ENCODE results near the gene PLCB4. TPM values are rescaled to one million over a fixed set of nuclear protein-coding genes. Genes with fewer than 3 reads are reported as not detected.
A peak's percentile ranks its signal among the peaks of the same experiment; 100 is the strongest.

Gene PLCB4
- total and polyA plus RNA-seq, 2 donors (not counting 1 experiment from before 2014, with no cell fraction given), result 7.3 to 13.7 TPM

DNA sequence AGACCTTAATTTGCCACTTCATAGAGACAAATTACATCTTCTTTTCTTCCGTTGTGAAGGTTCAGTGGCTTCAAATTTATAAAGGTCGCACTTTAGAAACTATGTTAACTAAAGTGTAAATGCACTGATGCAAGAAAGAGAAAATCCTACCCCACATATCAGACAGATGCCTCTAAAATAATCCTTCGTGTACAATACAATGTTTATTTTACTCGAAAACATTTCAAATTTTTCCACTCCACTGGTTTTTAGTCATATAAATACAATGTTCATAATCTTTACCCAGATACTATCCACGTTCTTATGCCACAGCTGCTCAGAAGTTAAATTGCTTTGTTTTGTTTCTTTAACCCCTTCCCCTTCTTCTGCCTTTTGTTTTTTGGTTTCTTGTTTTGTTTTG is 305.2 kb downstream of the PLCB4 start:
- H3K27ac ChIP-seq (ENCODE audit: insufficient read depth, low read length), result no peak overlapping the region
- peak; percentile 56 to 65 for DNase-seq (ENCODE audit: low read depth in 2 of 2)

DNA sequence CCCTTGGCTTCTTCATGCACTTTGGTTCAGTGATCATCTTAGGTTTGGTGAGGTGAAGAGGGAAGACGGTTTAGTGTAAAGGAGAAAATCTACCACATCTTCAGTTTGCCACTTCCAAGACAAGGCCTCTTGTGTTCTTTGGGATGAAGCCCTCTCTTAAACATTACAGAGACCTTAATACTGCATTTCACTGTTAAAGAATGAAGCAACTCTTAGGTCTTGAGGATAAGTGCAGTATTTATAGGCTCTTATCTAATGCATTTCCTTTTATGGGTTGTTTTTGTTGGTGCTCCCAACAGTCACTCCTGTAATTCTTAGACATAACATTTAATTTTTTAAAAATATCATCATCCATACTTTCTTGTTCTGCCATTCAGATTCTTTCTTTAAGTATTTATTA is 305.6 kb downstream of the PLCB4 start:
- H2AFZ ChIP-seq (ENCODE audit: low read length), result no peak overlapping the region
- DNase-seq (ENCODE audit: low read depth in 2 of 2), result peak; percentile 60
- H3K4me2 ChIP-seq (ENCODE audit: extremely low read depth, insufficient read depth, low read length), result no peak overlapping the region
- no peak overlapping the region for H3K27ac ChIP-seq (ENCODE audit: insufficient read depth, low read length)
- no peaks in the 10 kb centered on the region for H3K27me3 ChIP-seq (ENCODE audit: control insufficient read depth, insufficient read depth, low read length)
- H3K36me3 ChIP-seq (ENCODE audit: control insufficient read depth, insufficient read depth, low read length), result no peaks in the 10 kb centered on the region
- no peaks in the 10 kb centered on the region for H3K4me1 ChIP-seq (ENCODE audit: control insufficient read depth, extremely low read depth, insufficient read depth, low read length)
- no peak for TF ChIP-seq EZH2 (IDR thresholded peaks at IDR 0.05; ENCODE audit: low read length, missing control alignments)
- TF ChIP-seq, protein P1, sequence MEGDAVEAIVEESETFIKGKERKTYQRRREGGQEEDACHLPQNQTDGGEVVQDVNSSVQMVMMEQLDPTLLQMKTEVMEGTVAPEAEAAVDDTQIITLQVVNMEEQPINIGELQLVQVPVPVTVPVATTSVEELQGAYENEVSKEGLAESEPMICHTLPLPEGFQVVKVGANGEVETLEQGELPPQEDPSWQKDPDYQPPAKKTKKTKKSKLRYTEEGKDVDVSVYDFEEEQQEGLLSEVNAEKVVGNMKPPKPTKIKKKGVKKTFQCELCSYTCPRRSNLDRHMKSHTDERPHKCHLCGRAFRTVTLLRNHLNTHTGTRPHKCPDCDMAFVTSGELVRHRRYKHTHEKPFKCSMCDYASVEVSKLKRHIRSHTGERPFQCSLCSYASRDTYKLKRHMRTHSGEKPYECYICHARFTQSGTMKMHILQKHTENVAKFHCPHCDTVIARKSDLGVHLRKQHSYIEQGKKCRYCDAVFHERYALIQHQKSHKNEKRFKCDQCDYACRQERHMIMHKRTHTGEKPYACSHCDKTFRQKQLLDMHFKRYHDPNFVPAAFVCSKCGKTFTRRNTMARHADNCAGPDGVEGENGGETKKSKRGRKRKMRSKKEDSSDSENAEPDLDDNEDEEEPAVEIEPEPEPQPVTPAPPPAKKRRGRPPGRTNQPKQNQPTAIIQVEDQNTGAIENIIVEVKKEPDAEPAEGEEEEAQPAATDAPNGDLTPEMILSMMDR (conservative IDR thresholded peaks at IDR 0.05 in 1 of 2, IDR thresholded peaks at IDR 0.05 in 1 of 2; ENCODE audit: low read depth in 1 of 2, low read length in 2 of 2), result no peak
- no peak overlapping the region for H3K4me3 ChIP-seq (replicated peaks in 1 of 4; ENCODE audit: control extremely low read depth in 1 of 4, insufficient read depth in 1 of 4, low read depth in 3 of 4, low read length in 4 of 4)
- no peaks in the 10 kb centered on the region for H3K9me3 ChIP-seq (ENCODE audit: control insufficient read depth, insufficient read depth, low read depth, low read length)
- H3K79me2 ChIP-seq (ENCODE audit: control insufficient read depth, insufficient read depth, low read length), result no peaks in the 10 kb centered on the region
- H3K9ac ChIP-seq (ENCODE audit: insufficient read depth, low read length), result no peak overlapping the region
- no peaks in the 10 kb centered on the region for H4K20me1 ChIP-seq (ENCODE audit: control insufficient read depth, extremely low read depth, insufficient read depth, low read length)

More for the DNA sequence above, 305.2 kb downstream of the PLCB4 start:
- H4K20me1 ChIP-seq (ENCODE audit: control insufficient read depth, extremely low read depth, insufficient read depth, low read length), result no peaks in the 10 kb centered on the region
- H2AFZ ChIP-seq (ENCODE audit: low read length), result no peak overlapping the region
- no peaks in the 10 kb centered on the region for H3K36me3 ChIP-seq (ENCODE audit: control insufficient read depth, insufficient read depth, low read length)
- no peaks in the 10 kb centered on the region for H3K79me2 ChIP-seq (ENCODE audit: control insufficient read depth, insufficient read depth, low read length)
- TF ChIP-seq, protein P1 (conservative IDR thresholded peaks at IDR 0.05 in 1 of 2, IDR thresholded peaks at IDR 0.05 in 1 of 2; ENCODE audit: low read depth in 1 of 2, low read length in 2 of 2), result no peak
- no peak for TF ChIP-seq EZH2 (IDR thresholded peaks at IDR 0.05; ENCODE audit: low read length, missing control alignments)
- no peak overlapping the region for H3K9ac ChIP-seq (ENCODE audit: insufficient read depth, low read length)
- H3K4me3 ChIP-seq (replicated peaks in 1 of 4; ENCODE audit: control extremely low read depth in 1 of 4, insufficient read depth in 1 of 4, low read depth in 3 of 4, low read length in 4 of 4), result no peak overlapping the region
- H3K27me3 ChIP-seq (ENCODE audit: control insufficient read depth, insufficient read depth, low read length), result no peaks in the 10 kb centered on the region
- H3K4me1 ChIP-seq (ENCODE audit: control insufficient read depth, extremely low read depth, insufficient read depth, low read length), result no peaks in the 10 kb centered on the region
- H3K4me2 ChIP-seq (ENCODE audit: extremely low read depth, insufficient read depth, low read length), result no peak overlapping the region
- no peaks in the 10 kb centered on the region for H3K9me3 ChIP-seq (ENCODE audit: control insufficient read depth, insufficient read depth, low read depth, low read length)

DNA sequence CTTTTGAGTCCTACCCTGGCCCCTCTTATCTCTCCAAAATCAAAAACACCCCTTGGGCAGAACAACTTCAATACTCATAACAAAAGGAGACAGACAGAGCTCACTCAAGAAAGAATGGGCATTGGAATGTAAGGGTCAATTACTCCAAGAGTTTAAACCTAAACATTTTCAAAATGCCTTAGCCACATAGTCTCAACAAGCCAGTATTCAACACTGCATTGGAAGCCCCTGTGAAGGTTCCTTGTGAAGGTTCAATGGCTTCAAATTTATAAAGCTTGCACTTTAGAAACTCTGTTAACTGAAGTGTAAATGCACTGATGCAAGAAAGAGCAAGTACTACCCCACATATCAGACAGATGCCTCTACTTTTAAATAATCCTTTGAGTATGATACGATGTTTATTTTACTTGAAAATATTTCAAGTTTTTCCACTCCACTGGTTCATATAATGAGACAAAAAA is 306.4 kb downstream of the PLCB4 start:
- Histone ChIP-seq H3K36me3 (ENCODE audit: control insufficient read depth, insufficient read depth, low read length) (no peaks in the 10 kb centered on the region), H3K9me3 (ENCODE audit: control insufficient read depth, insufficient read depth, low read depth, low read length) (no peaks in the 10 kb centered on the region), H4K20me1 (ENCODE audit: control insufficient read depth, extremely low read depth, insufficient read depth, low read length) (no peaks in the 10 kb centered on the region), H3K4me2 (ENCODE audit: extremely low read depth, insufficient read depth, low read length) (no peak overlapping the region), H3K27ac (ENCODE audit: insufficient read depth, low read length) (no peak overlapping the region), H2AFZ (ENCODE audit: low read length) (no peak overlapping the region), H3K79me2 (ENCODE audit: control insufficient read depth, insufficient read depth, low read length) (no peaks in the 10 kb centered on the region), H3K4me3 (replicated peaks in 1 of 4; ENCODE audit: control extremely low read depth in 1 of 4, insufficient read depth in 1 of 4, low read depth in 3 of 4, low read length in 4 of 4) (no peak overlapping the region), H3K9ac (ENCODE audit: insufficient read depth, low read length) (no peak overlapping the region), H3K4me1 (ENCODE audit: control insufficient read depth, extremely low read depth, insufficient read depth, low read length) (no peaks in the 10 kb centered on the region), H3K27me3 (ENCODE audit: control insufficient read depth, insufficient read depth, low read length) (no peaks in the 10 kb centered on the region)
- peak in 1 of 2 donors; percentile 74 for DNase-seq (ENCODE audit: low read depth in 2 of 2)
- TF ChIP-seq EZH2 (IDR thresholded peaks at IDR 0.05; ENCODE audit: low read length, missing control alignments), result no peak
- TF ChIP-seq, protein P1 (conservative IDR thresholded peaks at IDR 0.05 in 1 of 2, IDR thresholded peaks at IDR 0.05 in 1 of 2; ENCODE audit: low read depth in 1 of 2, low read length in 2 of 2), result no peak

Data from fibroblast of lung (primary cell).